Stimulated activated CD4-positive, alpha-beta T cell treated with anti-CD3 and anti-CD28 coated beads, Interleukin-4, amount 100 ng/mL, for 24 hours (primary cell): Measurements from ENCODE around the gene DIP2C.
"Not testable (repeated sequence)": the region's sequence is repeated elsewhere in the genome, so short reads cannot be mapped to it uniquely, and the experiment has no call there.

Experiments used
- DNase-seq: peaks from one replicate; pipeline ENCODE4 v3.0.0-alpha.2; 2020

DIP2C gene

DNA sequence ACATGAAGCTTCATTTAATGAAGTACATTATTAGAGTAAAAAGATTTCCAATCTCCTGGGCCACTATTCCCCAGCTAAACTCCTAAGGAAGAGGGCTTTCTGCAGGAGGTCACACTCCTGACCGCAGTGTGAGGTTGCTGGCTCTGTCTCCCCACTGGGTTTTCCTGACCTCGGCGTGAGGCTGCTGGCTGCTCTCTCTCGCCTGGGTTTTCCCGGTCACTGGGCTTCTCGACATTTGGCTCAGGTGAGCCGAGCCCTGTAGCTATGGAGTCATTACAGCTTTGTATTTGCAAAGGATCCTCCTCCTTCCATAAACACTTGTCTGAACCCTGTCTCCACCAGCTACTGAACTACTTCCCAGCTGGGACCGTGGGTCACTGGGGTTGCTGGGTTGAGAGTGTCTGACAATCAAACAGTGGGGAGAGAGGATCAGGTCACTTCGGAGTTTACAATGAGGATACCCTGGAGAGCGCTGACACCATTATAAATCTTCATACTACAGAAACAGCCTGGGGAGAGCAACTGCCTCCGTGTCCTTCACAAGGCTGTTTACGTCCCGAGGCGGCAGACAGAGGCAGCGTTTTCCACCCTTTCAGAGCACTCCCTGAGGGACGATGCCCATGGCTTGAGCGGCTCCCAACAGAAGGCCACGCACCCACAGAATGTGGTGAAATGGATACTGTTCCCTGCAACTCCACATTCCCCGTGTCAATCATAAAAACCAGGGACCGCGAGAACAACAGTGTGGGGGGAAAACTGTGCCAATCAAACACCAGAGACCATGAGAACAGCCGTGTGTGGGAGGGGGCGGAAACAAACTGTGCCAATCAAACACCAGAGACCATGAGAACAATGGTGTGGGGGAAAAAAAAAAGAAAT, 328.0 kb downstream of the DIP2C start:
- no peak for DNase-seq

- DNase-seq, result no peak
Observed at GRCh38 chr10:360653-361052, 328.8 kb downstream of the DIP2C start.

DNA sequence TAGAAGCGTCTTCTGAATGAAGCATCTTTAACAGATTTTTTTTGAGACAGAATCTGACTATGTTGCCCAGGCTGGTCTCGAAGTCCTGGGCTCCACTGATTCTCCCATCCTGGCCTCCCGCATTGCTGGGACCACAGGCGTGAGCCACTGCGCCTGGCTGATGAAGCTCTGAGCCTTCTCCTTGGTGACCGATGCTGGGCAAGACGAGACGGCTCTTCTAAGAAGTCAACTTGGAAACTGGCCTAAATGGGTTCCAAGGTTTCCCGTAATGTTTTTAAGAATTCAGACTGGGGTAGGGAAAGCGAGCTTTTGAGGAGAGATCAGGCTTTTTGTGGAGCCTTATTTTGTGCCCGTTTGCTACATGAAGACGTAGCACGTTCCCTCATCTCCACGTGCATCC, 329.7 kb downstream of the DIP2C start:
- DNase-seq, result no peak

- DNase-seq, result no peak
Observed at GRCh38 chr10:359093-359492, 330.4 kb downstream of the DIP2C start.

DNA sequence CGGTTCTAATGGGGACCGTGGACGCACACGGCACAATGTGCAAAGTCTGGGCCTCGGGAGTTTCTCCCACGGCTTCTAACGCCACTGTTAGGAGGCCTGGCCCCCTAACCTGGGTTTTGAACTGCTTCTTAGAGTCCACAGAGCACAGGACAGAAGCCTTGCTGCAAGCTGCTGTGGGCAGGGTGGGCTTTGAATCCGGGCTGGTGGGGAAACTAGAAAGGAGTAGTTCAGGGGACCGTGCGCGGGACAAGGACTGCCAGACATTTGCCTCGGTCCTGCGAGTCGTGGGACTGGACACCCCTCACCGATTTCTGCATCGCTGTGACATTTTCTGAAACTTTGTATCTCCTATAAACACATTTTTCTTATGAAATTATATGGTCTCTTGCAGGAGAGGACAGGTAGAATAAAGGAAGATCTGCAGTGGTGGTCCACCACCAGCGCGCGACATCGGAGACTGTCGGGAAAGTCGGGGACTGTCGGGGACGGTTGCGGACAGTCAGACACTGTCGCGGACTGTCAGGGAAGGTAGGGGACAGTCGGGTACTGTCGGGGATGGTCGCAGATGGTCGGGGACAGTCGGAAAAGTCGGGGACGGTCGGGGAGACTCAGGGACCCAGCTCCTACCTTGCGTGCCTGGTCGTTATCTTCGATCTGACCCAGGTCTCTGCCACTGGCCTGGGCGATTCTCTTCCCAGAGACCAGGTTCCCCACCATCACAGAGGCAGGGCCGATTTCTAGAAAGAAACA, 332.1 kb downstream of the DIP2C start:
- DNase-seq, result no peak

DNA sequence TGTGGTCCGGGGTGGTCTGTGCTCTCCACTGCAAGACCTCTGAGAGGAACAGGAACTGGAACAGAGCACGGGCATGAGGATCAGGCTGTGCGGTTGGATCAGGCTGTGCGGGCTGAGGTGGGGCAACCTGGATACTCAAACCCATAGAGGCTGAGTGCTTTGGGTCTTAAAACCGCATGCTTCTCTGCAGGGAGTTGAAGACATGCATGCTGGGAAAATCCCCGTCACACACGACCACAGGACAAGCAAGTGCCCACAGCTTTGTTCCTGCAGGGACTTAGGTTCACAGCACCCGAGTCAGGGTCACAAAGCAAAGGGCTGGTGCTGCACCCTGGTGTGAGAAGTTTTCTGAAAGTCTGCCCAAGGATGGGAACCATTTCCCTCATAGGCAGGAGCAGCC, 333.0 kb downstream of the DIP2C start:
- DNase-seq, result no peak

DNA sequence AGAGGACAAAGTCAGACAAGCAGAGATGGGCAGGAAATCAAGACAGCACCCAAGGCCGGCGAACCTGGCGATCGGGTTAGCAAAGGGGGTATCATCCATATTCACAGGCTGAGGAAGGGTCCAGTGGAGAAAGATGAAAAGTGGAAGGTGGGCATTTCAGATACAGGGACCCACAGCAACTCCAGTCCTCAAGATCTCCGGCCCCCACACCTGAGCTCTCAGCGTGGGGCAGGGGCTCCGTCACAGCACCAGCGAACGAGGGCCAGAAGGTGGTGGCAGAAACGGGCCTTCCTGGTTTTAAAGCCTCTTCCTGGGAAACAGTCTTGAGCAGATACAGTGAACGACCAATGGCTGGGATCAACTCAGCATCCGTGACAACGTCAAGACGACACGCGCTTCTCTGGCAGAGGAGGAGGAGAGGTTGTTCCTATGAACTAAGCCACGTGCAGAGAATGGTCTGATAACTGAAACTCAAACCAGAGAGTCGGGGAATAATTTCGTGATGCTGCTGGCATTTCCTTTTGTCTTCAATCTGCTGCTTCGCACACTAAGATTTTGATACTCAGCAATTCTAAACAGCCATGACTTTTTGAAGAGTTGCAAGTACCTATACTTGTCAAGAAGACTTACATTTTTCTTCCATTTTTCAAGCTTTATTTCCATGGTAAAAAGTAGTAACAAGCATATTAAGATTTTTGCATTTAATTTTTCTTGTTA, 334.4 kb downstream of the DIP2C start:
- no peak for DNase-seq

DNA sequence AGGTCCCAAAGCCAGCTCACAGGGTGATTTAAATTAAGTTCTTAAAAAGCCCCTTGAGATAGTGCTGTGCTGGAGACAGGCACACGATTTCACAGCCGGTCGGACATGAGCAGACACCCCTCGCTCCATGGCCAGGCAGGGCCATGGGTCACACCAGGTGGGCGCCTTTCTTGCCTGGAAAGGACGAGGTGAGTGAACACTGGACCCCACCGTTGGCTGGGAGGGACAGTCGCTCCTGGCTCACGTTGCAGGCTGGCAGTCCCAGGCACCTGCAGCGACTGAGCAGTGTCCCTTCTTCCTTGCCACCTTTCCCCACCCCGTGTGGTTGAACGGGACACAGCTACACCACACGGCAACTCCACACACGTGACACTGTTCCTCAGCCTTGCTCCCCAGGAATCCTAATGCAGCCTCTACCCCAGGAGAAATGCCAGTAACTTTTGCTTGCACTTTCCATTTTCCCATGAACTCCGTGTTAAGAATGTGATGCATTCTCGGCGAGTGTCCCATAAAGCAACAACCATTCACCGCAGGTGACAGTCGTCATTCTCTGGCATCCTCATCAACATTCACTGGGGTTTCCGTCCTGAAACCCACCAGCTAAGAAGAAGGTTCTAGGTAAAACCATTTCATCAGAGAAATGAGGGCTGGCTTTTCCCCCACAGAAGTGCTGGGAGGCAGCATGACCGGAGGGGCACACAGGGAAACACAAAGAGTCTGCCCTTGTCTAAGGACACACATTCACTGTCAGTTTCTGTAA, 336.8 kb downstream of the DIP2C start:
- DNase-seq, result no peak

DNA sequence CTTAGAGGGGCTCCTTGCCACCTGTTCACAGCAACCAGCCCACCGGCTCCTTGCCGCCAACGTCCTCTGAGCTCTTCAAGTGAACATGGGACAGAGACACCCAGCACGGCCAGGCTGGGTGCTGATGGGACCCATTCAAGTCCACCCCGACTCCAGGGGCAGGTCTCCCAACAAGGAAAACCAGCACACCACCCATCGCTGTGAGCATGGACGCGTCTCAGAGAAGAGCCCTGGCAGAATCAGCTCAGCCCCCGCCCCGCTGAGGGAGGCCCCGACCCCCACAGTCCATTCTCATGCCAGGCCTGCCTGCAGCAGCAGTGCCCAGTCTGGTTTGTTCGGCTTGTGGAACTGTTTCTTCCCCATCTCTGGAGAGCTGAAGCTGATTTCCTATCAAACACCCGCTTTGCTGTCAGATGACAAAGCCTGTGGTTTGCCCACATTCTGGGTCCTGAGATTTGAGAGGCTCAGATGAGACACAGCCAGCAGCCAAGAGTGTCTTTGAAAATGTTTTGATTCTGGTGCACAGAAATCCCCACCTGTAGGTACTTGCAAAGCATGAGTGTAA, 337.6 kb downstream of the DIP2C start:
- DNase-seq, result no peak

- no peak for DNase-seq
Observed at GRCh38 chr10:350981-351501, 338.4 kb downstream of the DIP2C start.

- DNase-seq, result no peak
Observed at GRCh38 chr10:349081-349480, 340.4 kb downstream of the DIP2C start.

DNA sequence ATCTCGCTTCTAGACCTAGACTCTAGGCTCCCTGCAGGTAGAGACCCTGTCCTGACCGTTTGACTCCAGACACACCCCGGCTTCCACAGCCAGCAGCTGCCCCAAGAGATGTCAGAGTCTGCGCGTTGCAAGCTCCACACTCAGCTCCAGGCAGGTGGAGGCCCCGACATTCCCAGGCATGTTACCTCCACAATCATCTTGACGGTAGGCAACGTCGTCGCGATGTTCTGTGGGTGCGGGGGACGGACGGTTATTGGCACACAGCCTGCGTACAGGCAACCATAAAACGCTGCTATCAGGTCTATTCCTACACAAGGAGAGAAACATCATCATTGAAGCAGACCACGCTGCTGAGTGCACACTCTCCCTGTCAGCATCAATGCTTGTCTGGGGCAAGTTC, 341.0 kb downstream of the DIP2C start:
- no peak for DNase-seq

- not testable (repeated sequence) for DNase-seq
Observed at GRCh38 chr10:347774-348173, 341.7 kb downstream of the DIP2C start.

GRCh38 chr10:347190-347589, 342.3 kb downstream of the DIP2C start:
- not testable (repeated sequence) for DNase-seq

GRCh38 chr10:344582-345200, 344.8 kb downstream of the DIP2C start:
- no peak for DNase-seq

DNA sequence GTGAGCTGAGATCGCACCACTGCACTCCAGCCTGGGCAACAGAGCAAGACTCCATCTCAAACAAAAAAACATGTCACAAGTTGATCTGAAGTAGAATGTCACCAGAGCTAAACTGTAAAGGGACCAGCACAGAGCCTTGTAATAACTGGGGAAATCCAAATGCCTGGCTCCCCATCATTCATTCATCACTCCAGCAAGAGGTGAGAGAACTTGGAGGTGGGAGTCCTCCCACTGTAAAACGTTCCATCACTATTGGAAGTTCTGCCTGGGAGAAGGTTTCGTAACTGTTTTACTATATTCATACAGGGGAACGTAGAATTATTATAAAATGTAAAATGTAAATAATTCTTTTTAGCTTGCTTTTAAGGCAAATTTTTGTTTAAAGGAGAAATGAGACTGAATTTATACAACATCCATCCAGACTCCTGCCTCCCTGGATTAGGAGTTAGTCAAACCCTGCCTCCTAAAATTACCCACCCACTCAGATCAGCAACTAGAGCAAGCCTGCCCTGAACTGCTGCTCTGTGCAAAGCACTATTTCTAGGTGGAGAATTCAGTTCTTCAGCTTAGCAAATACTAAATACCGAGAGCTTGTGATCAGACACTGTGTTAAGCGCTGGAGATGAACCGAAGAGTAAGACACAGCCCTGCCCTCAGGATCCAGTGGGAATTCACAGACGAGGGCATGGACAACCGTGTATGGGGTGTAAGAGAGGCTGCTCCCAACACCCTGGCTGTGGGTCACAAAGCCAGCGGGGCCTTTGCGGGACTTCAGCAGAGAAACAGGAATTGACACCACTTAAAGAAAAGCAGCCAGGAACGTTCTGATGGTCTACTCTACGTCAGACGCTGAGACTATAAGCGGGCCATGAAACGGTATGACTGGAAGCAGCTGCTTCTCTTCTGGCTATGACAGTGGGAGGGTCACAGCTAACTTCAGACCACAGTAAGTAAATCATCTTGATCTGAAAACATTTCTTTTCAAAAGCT, 345.9 kb downstream of the DIP2C start:
- DNase-seq, result no peak

GRCh38 chr10:341081-341740, 348.3 kb downstream of the DIP2C start:
- no peak for DNase-seq

DNA sequence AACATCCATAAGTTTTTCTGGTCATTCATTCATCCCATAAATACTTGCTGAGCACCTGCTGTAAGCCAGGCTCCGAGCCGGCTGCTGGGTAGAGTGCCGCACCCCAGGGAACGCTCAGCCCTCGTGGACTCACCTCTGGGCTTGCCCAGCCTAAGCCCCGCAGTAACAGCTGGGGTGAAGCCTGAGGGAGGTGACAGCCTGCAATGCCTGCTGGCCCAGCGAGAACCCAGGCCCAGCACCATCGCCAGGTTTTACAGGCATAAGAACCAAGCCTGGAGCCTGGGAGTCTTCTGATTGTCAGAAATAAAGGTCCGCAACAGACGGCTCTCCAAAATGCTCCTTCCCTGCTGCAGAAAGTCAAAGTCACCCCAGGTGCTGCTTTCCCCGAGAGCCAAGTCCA, 348.8 kb downstream of the DIP2C start:
- DNase-seq, result no peak

- no peak for DNase-seq
Observed at GRCh38 chr10:339038-339391, 350.5 kb downstream of the DIP2C start.
